ENCODE data around the gene RUNX2. TPM values are rescaled to one million over a fixed set of nuclear protein-coding genes. Genes with fewer than 3 reads are reported as not detected.

RUNX2 gene
- total and polyA plus RNA-seq, 9 of the 15 experiments (the other 6 are each of a cell fraction or from before 2014, with no cell fraction given): 0.29 to 1.00 (median 0.43) TPM

DNA sequence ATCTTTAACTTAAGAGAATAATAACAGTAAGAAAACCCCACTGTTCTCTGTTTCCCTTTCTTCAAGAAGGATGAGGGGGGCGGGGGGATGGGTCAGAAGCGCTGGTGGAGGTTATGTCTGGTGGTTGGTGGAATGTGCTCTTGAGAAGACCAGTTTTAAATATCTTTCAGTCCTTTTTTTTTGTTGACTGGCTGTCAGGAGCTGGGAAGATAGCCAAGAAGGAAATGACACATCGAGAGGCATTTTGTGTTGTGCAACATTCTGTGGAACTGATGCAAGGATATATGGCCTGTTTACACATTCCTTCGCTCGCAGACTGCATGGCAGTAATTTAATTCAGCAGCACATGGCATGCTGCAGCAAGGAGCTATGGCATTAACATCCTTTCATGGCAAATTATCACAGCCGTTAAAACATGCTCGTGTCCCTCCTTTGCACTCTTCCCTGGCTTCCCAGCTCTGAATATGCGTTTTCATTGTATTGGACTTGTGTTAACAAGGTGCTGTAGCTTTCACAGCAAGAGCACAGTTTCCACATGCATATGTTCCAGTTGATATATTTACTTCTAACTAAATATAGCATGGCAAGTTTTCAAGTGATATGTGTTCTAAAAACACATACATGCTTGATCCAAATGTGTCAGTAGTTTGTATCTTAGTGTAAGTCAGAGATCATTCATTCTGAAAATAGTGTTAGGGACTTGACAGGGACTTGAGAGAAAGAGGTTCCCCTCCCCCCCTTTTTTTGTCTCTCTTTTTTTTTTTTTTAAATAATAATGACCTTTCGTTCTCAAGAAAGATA, 117.8 kb downstream of the RUNX2 start (continued):
- TF ChIP-seq, protein P1, sequence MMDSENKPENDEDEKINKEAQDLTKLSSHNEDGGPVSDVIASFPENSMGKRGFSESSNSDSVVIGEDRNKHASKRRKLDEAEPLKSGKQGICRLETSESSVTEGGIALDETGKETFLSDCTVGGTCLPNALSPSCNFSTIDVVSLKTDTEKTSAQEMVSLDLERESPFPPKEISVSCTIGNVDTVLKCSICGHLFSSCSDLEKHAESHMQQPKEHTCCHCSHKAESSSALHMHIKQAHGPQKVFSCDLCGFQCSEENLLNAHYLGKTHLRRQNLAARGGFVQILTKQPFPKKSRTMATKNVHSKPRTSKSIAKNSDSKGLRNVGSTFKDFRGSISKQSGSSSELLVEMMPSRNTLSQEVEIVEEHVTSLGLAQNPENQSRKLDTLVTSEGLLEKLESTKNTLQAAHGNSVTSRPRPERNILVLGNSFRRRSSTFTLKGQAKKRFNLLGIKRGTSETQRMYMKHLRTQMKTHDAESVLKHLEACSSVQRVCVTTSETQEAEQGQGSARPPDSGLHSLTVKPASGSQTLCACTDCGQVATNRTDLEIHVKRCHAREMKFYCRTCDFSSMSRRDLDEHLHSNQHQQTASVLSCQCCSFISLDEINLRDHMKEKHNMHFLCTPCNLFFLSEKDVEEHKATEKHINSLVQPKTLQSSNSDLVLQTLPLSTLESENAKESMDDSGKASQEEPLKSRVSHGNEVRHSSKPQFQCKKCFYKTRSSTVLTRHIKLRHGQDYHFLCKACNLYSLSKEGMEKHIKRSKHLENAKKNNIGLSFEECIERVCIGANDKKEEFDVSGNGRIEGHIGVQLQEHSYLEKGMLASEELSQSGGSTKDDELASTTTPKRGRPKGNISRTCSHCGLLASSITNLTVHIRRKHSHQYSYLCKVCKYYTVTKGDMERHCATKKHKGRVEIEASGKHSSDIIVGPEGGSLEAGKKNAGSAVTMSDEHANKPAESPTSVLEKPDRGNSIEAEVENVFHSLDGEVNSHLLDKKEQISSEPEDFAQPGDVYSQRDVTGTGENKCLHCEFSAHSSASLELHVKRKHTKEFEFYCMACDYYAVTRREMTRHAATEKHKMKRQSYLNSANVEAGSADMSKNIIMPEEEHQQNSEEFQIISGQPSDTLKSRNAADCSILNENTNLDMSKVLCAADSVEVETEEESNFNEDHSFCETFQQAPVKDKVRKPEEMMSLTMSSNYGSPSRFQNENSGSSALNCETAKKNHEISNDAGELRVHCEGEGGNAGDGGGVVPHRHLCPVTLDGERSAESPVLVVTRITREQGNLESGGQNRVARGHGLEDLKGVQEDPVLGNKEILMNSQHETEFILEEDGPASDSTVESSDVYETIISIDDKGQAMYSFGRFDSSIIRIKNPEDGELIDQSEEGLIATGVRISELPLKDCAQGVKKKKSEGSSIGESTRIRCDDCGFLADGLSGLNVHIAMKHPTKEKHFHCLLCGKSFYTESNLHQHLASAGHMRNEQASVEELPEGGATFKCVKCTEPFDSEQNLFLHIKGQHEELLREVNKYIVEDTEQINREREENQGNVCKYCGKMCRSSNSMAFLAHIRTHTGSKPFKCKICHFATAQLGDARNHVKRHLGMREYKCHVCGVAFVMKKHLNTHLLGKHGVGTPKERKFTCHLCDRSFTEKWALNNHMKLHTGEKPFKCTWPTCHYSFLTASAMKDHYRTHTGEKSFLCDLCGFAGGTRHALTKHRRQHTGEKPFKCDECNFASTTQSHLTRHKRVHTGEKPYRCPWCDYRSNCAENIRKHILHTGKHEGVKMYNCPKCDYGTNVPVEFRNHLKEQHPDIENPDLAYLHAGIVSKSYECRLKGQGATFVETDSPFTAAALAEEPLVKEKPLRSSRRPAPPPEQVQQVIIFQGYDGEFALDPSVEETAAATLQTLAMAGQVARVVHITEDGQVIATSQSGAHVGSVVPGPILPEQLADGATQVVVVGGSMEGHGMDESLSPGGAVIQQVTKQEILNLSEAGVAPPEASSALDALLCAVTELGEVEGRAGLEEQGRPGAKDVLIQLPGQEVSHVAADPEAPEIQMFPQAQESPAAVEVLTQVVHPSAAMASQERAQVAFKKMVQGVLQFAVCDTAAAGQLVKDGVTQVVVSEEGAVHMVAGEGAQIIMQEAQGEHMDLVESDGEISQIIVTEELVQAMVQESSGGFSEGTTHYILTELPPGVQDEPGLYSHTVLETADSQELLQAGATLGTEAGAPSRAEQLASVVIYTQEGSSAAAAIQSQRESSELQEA (IDR thresholded peaks at IDR 0.05; ENCODE audit: low read depth): no peak
- TF ChIP-seq NFYB (IDR thresholded peaks at IDR 0.05; ENCODE audit: extremely low read depth, insufficient read length): no peak
- TF ChIP-seq XRCC5 (IDR thresholded peaks at IDR 0.05; ENCODE audit: low read depth, low read length): no peak
- TF ChIP-seq SAFB (IDR thresholded peaks at IDR 0.05; ENCODE audit: borderline replicate concordance, low read depth, low read length): no peak
- TF ChIP-seq, protein P2, sequence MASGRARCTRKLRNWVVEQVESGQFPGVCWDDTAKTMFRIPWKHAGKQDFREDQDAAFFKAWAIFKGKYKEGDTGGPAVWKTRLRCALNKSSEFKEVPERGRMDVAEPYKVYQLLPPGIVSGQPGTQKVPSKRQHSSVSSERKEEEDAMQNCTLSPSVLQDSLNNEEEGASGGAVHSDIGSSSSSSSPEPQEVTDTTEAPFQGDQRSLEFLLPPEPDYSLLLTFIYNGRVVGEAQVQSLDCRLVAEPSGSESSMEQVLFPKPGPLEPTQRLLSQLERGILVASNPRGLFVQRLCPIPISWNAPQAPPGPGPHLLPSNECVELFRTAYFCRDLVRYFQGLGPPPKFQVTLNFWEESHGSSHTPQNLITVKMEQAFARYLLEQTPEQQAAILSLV (tag; IDR thresholded peaks at IDR 0.05): peak; percentile 99
- peak; percentile 57; the same call in 1 of the 2 replicates for TF ChIP-seq PTTG1 (tag; IDR thresholded peaks at IDR 0.05; ENCODE audit: low read depth)
- TF ChIP-seq, protein P3, sequence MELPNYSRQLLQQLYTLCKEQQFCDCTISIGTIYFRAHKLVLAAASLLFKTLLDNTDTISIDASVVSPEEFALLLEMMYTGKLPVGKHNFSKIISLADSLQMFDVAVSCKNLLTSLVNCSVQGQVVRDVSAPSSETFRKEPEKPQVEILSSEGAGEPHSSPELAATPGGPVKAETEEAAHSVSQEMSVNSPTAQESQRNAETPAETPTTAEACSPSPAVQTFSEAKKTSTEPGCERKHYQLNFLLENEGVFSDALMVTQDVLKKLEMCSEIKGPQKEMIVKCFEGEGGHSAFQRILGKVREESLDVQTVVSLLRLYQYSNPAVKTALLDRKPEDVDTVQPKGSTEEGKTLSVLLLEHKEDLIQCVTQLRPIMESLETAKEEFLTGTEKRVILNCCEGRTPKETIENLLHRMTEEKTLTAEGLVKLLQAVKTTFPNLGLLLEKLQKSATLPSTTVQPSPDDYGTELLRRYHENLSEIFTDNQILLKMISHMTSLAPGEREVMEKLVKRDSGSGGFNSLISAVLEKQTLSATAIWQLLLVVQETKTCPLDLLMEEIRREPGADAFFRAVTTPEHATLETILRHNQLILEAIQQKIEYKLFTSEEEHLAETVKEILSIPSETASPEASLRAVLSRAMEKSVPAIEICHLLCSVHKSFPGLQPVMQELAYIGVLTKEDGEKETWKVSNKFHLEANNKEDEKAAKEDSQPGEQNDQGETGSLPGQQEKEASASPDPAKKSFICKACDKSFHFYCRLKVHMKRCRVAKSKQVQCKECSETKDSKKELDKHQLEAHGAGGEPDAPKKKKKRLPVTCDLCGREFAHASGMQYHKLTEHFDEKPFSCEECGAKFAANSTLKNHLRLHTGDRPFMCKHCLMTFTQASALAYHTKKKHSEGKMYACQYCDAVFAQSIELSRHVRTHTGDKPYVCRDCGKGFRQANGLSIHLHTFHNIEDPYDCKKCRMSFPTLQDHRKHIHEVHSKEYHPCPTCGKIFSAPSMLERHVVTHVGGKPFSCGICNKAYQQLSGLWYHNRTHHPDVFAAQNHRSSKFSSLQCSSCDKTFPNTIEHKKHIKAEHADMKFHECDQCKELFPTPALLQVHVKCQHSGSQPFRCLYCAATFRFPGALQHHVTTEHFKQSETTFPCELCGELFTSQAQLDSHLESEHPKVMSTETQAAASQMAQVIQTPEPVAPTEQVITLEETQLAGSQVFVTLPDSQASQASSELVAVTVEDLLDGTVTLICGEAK (IDR thresholded peaks at IDR 0.05): 0 out of 2 replicates have a peak, but pooled peaks have one; percentile 25
- TF ChIP-seq, protein P3 (CRISPR knock-in tag; IDR thresholded peaks at IDR 0.05): no peak

All from K562 (cell line).